ENCODE measurements around the gene ZFX.

ZFX gene

DNA sequence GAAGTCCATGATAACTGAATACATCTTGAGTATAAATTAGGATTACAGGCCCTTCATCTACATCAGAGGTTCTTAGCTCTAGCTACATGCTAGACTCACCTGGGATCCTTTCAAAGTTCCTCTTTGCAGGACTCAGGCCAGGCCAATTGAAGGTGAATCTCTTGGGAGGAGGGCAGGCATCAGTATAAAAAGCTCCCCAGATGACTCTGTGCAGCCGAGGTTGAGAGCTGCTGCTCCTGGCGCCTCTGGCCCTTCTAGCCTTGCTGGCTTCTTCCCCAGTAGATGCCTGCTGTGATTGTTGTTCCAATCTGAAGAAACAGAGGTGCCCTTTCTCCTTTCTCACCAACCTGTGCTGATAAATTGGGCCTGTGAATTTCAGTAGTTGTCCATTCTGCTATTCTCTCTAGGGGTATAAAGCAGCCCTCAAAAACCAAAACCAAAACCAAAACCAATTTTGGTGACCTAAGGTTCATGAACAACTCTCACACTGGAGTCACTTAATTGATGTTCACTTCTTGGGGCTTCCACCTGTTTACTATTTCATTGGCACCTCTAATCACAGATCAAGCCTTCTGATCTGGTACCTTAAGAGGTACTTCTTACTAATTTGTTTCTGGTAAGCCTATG, 85.7 kb downstream of the ZFX start:
- TF ChIP-seq, protein P1, sequence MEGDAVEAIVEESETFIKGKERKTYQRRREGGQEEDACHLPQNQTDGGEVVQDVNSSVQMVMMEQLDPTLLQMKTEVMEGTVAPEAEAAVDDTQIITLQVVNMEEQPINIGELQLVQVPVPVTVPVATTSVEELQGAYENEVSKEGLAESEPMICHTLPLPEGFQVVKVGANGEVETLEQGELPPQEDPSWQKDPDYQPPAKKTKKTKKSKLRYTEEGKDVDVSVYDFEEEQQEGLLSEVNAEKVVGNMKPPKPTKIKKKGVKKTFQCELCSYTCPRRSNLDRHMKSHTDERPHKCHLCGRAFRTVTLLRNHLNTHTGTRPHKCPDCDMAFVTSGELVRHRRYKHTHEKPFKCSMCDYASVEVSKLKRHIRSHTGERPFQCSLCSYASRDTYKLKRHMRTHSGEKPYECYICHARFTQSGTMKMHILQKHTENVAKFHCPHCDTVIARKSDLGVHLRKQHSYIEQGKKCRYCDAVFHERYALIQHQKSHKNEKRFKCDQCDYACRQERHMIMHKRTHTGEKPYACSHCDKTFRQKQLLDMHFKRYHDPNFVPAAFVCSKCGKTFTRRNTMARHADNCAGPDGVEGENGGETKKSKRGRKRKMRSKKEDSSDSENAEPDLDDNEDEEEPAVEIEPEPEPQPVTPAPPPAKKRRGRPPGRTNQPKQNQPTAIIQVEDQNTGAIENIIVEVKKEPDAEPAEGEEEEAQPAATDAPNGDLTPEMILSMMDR (IDR thresholded peaks at IDR 0.05) = no peak
- Histone ChIP-seq H3K4me3 (ENCODE audit: low read depth in 1 of 2, low read length in 1 of 2) (no peak overlapping the region), H3K9me3 (no peaks in the 10 kb centered on the region), H3K4me1 (ENCODE audit: control insufficient read depth in 1 of 2, insufficient read depth in 1 of 2, low read depth in 1 of 2, low read length in 1 of 2) (no peaks in the 10 kb centered on the region), H3K27me3 (no peaks in the 10 kb centered on the region), H3K36me3 (no peaks in the 10 kb centered on the region), H3K27ac (no peak overlapping the region)

DNA sequence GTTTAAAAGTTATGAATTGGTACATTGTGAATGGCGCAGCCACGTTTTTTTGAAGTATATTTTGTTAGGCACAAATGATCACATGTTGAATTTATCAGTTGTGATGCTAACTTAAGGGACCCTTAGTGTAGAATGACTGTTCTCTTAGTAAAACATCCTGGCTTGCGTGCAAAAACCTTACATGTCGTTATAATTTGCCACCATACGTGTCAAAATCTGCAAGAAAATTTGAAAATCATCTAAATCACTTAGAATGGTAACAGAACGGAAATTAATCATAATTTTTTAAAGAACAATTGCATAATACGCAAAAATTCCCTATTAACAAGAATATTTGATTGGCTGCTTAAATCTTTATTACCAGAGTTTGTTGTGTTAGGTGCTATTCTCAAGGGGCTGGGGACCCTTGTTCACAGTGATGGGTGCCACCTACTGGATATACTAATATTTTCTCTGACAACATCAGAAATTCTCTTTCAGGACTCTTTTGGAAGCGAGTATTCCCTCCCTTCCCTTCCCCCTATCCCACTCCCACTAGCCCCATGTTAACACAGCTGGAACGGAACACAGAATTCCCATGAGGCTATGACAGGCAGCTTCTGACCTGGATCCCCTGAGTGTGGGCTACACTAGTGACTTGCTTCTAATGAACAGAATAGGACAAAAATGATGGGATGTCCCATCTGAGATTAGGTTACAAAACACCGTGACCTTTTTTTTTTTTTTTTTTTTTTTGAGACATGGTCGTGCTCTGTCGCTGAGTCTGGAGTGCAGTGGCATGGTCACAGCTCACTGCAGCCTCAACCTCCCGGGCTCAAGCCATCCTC, 92.5 kb downstream of the ZFX start:
- Histone ChIP-seq H3K27ac (no peak overlapping the region), H3K9me3 (no peaks in the 10 kb centered on the region), H3K36me3 (no peaks in the 10 kb centered on the region), H3K27me3 (no peaks in the 10 kb centered on the region), H3K4me1 (ENCODE audit: control insufficient read depth in 1 of 2, insufficient read depth in 1 of 2, low read depth in 1 of 2, low read length in 1 of 2) (no peaks in the 10 kb centered on the region), H3K4me3 (ENCODE audit: low read depth in 1 of 2, low read length in 1 of 2) (no peak overlapping the region)
- TF ChIP-seq, protein P1 (IDR thresholded peaks at IDR 0.05) = no peak

DNA sequence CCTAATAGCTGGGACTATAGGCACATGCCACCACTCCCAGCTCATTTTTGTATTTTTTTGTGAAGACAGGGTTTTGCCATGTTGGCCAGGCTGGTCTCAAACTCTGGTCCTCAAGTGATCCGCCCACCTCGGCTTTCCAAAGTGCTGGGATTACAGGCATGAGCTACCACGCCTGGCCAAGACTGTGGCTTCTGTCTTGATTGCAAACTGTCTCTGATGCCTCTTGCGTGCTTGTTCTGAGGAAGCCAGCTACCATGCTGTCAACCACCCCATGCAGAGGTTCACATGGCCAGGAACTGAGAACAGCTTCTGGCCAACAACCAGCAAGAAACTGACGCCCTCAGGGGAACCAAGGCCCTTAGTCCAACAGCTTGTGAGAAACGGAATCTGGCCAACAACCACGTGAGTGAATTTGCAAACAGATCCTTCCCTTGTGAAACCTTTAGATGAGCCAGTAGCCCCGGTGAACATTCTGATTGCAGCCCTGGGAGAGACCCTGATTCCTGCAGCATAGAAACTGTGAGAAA, 93.2 kb downstream of the ZFX start:
- Histone ChIP-seq H3K36me3 (no peaks in the 10 kb centered on the region), H3K9me3 (no peaks in the 10 kb centered on the region), H3K4me3 (ENCODE audit: low read depth in 1 of 2, low read length in 1 of 2) (no peak overlapping the region), H3K27me3 (no peaks in the 10 kb centered on the region), H3K4me1 (ENCODE audit: control insufficient read depth in 1 of 2, insufficient read depth in 1 of 2, low read depth in 1 of 2, low read length in 1 of 2) (no peaks in the 10 kb centered on the region), H3K27ac (no peak overlapping the region)
- TF ChIP-seq, protein P1 (IDR thresholded peaks at IDR 0.05) = no peak

DNA sequence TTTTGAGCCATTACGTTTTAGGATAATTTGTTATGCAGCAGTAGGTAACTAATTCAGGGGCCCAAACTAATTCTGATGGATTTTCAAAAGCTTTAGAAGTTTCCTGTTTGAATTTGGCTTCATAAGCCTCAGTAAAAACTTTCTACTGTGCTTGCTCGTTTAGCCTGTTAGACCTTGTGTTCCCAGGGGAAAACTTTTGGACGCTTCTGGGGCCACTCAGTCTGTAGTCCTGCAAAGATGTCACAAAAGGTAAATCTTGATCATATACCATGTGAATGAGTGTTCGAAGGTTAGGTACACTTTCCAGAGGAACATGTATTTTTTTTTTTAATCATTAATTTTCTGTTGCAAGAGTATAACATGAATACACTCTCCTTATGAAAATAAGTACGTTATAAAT, 93.7 kb downstream of the ZFX start:
- Histone ChIP-seq H3K4me3 (ENCODE audit: low read depth in 1 of 2, low read length in 1 of 2) (no peak overlapping the region), H3K9me3 (no peaks in the 10 kb centered on the region), H3K4me1 (ENCODE audit: control insufficient read depth in 1 of 2, insufficient read depth in 1 of 2, low read depth in 1 of 2, low read length in 1 of 2) (no peaks in the 10 kb centered on the region), H3K27ac (no peak overlapping the region), H3K36me3 (no peaks in the 10 kb centered on the region), H3K27me3 (no peaks in the 10 kb centered on the region)
- TF ChIP-seq, protein P1 (IDR thresholded peaks at IDR 0.05) = no peak

DNA sequence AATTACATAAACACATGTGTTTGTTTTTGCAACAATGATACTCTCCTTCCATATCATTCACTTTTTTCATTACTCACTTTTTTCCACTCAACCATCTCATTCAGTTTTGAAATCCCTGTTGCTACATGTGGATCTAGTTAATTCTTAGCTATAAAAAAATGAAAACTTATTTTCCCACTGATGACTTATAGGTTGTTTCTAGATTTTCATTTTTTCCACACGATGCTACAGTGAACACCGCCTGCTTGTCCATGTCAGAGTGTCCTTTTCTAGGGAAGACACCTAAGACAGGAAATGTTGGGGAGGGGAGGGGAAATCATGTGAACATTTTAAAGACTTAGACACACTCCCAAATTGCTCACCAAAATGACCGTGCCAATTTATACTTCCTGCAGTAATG, 94.2 kb downstream of the ZFX start:
- no peaks in the 10 kb centered on the region for H3K9me3 ChIP-seq
- H3K27ac ChIP-seq = no peak overlapping the region
- TF ChIP-seq, protein P1 (IDR thresholded peaks at IDR 0.05) = no peak
- no peaks in the 10 kb centered on the region for H3K36me3 ChIP-seq
- no peaks in the 10 kb centered on the region for H3K4me1 ChIP-seq (ENCODE audit: control insufficient read depth in 1 of 2, insufficient read depth in 1 of 2, low read depth in 1 of 2, low read length in 1 of 2)
- H3K27me3 ChIP-seq = no peaks in the 10 kb centered on the region
- no peak overlapping the region for H3K4me3 ChIP-seq (ENCODE audit: low read depth in 1 of 2, low read length in 1 of 2)
